Esophagus muscularis mucosa (tissue), 3 donors: ENCODE measurements around the gene NUDT1.

Source experiments
- CTCF ChIP-seq, 3 experiments: fragments of 200-600 bp in 2 of 3; fragments of 450-650 bp in 1 of 3; sonication (generic) in 2 of 3; IDR thresholded peaks; one replicate each; pipeline ENCODE4 v1.5.1; 2017 to 2019; ENCODE audit warnings: antibody characterized with exemption in 3 of 3, mild to moderate bottlenecking in 2 of 3, moderate library complexity in 1 of 3
- POLR2A ChIP-seq: fragments of 450-650 bp; IDR thresholded peaks from one replicate; pipeline ENCODE4 v1.6.1; 2017; ENCODE audit warnings: antibody characterized with exemption, moderate library complexity, mild to moderate bottlenecking, low read depth
- POLR2AphosphoS5 ChIP-seq, 2 donors: sonication (generic); formaldehyde crosslinking; IDR thresholded peaks; one replicate each; pipeline ENCODE4 v1.6.1; 2017; ENCODE audit warnings: antibody characterized with exemption in 2 of 2

- TF ChIP-seq CTCF (IDR thresholded peaks at IDR 0.05), result no peak
- TF ChIP-seq POLR2AphosphoS5 (IDR thresholded peaks at IDR 0.05), result no peak
- TF ChIP-seq POLR2A, result no peak
These were observed 2.8 kb upstream of the NUDT1 start for GRCh38 chr7:2239242-2239641.
